Measurements from ENCODE around the gene ABI3BP.
A peak's percentile ranks its signal among the peaks of the same experiment; 100 is the strongest.

ABI3BP gene

GRCh38 chr3:100761211-100761942 lies 231.8 kb downstream of the ABI3BP start:
- peak in 1 of 5 experiments; percentile 38 for DNase-seq

GRCh38 chr3:100760377-100760776 lies 232.8 kb downstream of the ABI3BP start:
- DNase-seq = no peak

GRCh38 chr3:100759950-100760349 lies 233.3 kb downstream of the ABI3BP start:
- DNase-seq = no peak

GRCh38 chr3:100759159-100759558 lies 234.1 kb downstream of the ABI3BP start:
- no peak for DNase-seq

- DNase-seq = no peak
Measured at GRCh38 chr3:100756441-100756840, 236.8 kb downstream of the ABI3BP start.

- no peak for DNase-seq
Measured at GRCh38 chr3:100754563-100755334, 238.5 kb downstream of the ABI3BP start.

- no peak for DNase-seq
Measured at GRCh38 chr3:100753846-100754245, 239.4 kb downstream of the ABI3BP start.

GRCh38 chr3:100748967-100749366 lies 244.3 kb downstream of the ABI3BP start:
- DNase-seq = no peak

GRCh38 chr3:100748220-100748619 lies 245.0 kb downstream of the ABI3BP start:
- no peak for DNase-seq

- DNase-seq = no peak
Measured at GRCh38 chr3:100746092-100746491, 247.1 kb downstream of the ABI3BP start.

GRCh38 chr3:100745617-100746016 lies 247.6 kb downstream of the ABI3BP start:
- no peak for DNase-seq

- no peak for DNase-seq
Measured at GRCh38 chr3:100744671-100745070, 248.6 kb downstream of the ABI3BP start.

- no peak for DNase-seq
Measured at GRCh38 chr3:100743535-100743934, 249.7 kb downstream of the ABI3BP start.

GRCh38 chr3:100740207-100740606 lies 253.0 kb downstream of the ABI3BP start:
- peak in 1 of 5 experiments; percentile 10 for DNase-seq

- peak in 1 of 5 experiments; percentile 23 for DNase-seq
Measured at GRCh38 chr3:100737334-100737733, 255.9 kb downstream of the ABI3BP start.

GRCh38 chr3:100732435-100732834 lies 260.8 kb downstream of the ABI3BP start:
- no peak for DNase-seq

GRCh38 chr3:100730524-100730923 lies 262.7 kb downstream of the ABI3BP start:
- peak in 1 of 5 experiments; percentile 18 for DNase-seq

GRCh38 chr3:100726706-100727105 lies 266.5 kb downstream of the ABI3BP start:
- peak in 1 of 5 experiments; percentile 19 for DNase-seq

- no peak for DNase-seq
Measured at GRCh38 chr3:100725935-100726513, 267.2 kb downstream of the ABI3BP start.

- DNase-seq = no peak
Measured at GRCh38 chr3:100720426-100720825, 272.8 kb downstream of the ABI3BP start.

GRCh38 chr3:100719136-100719535 lies 274.1 kb downstream of the ABI3BP start:
- no peak for DNase-seq

- no peak for DNase-seq
Measured at GRCh38 chr3:100717637-100718487, 275.4 kb downstream of the ABI3BP start.

- DNase-seq = no peak
Measured at GRCh38 chr3:100717063-100717462, 276.2 kb downstream of the ABI3BP start.
